Measurements from ENCODE around the gene PHF19.

- TF ChIP-seq POLR2A (IDR thresholded peaks at IDR 0.05; ENCODE audit: low read length) (no peak), GATA1 (IDR thresholded peaks at IDR 0.05; ENCODE audit: low read depth, low read length) (no peak)
Measured at GRCh38 chr9:120909904-120910303, 32.9 kb upstream of the PHF19 start.
